ENCODE results near the gene PLP2.

The PLP2 gene

DNA sequence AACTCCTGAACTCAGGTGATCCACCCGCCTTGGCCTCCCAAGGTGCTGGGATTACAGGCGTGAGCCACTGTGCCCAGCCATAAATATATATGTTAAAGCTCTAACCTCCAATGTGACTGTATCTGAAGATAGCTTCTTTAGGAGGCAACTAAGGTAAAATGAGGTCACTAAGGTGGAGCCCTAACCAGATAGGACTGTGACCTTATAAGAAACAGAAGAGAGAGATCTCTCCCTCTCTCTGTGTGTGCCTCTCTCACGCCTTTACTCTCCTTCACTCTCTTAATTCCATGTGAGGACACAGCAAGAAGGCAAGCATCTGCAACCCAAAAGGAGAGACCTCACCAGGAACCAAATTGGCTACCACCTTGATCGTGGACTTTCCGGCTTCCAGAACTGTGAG is 10.1 kb upstream of the PLP2 start:
- peaks cover 0 to 3% (median 0%) of the 10 kb centered on the region in 5 experiments for H3K9me3 ChIP-seq (ENCODE audit: control extremely low read depth in 1 of 5, control insufficient read depth in 4 of 5, insufficient read depth in 2 of 5, low read depth in 1 of 5, low read length in 4 of 5)
- ChIA-PET CTCF (interaction anchor here (0.8 to 1.5 kb wide), 2 partner anchors 13 to 16 kb away, joined by 3 read pairs; no protein-coding TSS in a partner anchor), POLR2A (no interaction called here)
- no peaks in the 10 kb centered on the region for H3K27me3 ChIP-seq (replicated peaks in 2 of 5; ENCODE audit: control insufficient read depth in 4 of 5, insufficient read depth in 5 of 5, low read length in 4 of 5)
- peaks cover 0 to 40% (median 29%) of the 10 kb centered on the region in 4 experiments for H3K4me1 ChIP-seq (ENCODE audit: control extremely low read depth in 1 of 4, control insufficient read depth in 4 of 4, insufficient read depth in 4 of 4, low read length in 3 of 4)
- H3K36me3 ChIP-seq (ENCODE audit: control insufficient read depth in 4 of 4, insufficient read depth in 4 of 4, low read length in 3 of 4) = no peaks in the 10 kb centered on the region
- H3K4me3 ChIP-seq (ENCODE audit: control insufficient read depth in 1 of 7, extremely low read depth in 1 of 7, insufficient read depth in 4 of 7, low read depth in 2 of 7, low read length in 6 of 7) = no peak overlapping the region
- DNase-seq = no peak
- peak overlapping the region in 1 of 2 experiments; percentile 32 for H3K27ac ChIP-seq (ENCODE audit: insufficient read depth in 1 of 2, low read depth in 1 of 2, low read length in 2 of 2, poor library complexity in 1 of 2, severe bottlenecking in 2 of 2)
- 100% methylated on average over 2 of the region's 5 CpGs for WGBS (ENCODE audit: insufficient coverage)

DNA sequence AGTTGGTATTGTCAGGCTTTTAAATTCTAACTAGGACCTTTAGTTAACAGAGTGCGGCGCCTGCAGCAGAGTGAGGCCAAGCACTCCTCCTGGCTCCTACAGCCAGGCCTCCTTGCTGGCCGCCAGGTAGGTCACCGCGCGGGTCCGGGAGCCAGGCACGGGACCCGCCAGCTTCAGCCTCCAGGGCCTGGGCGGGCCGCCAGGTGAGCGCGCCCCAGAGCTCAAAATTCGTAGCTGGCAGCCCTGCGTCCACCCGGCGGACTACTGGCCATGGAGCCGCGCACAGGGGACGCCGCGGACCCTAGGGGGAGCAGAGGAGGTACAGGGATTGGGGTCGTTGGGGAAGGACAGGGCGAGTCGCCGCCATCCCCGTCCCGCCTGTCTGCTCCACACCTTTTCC is 9.1 kb upstream of the PLP2 start, which contains the start of gene MAGIX:
Gene MAGIX (plus strand): TSS at position 139 of the 400 bp plus-strand sequence. CDS start 132 bp downstream, at position 271.
- DNase-seq = no peak
- peak within 1 kb of the TSS in 1 of 2 experiments; percentile 68 for H3K27ac ChIP-seq (ENCODE audit: insufficient read depth in 1 of 2, low read depth in 1 of 2, low read length in 2 of 2, poor library complexity in 1 of 2, severe bottlenecking in 2 of 2)
- H3K27me3 ChIP-seq (replicated peaks in 2 of 5; ENCODE audit: control insufficient read depth in 4 of 5, insufficient read depth in 5 of 5, low read length in 4 of 5) = no peaks in the 10 kb centered on the region
- peaks cover under 1 to 50% (median 35%) of the 10 kb centered on the region in 4 experiments for H3K4me1 ChIP-seq (ENCODE audit: control extremely low read depth in 1 of 4, control insufficient read depth in 4 of 4, insufficient read depth in 4 of 4, low read length in 3 of 4)
- CTCF ChIA-PET = interaction anchor here (1.0 to 1.5 kb wide), 3 partner anchors 15 to 41 kb away, joined by 3 read pairs; no protein-coding TSS in a partner anchor
- peak within 1 kb of the TSS in 5 of 7 experiments; percentile 26 to 69 (median 52) for H3K4me3 ChIP-seq (ENCODE audit: control insufficient read depth in 1 of 7, extremely low read depth in 1 of 7, insufficient read depth in 4 of 7, low read depth in 2 of 7, low read length in 6 of 7)
- no peaks in the 10 kb centered on the region for H3K36me3 ChIP-seq (ENCODE audit: control insufficient read depth in 4 of 4, insufficient read depth in 4 of 4, low read length in 3 of 4)
- POLR2A ChIA-PET = no interaction called here
- peaks cover 0 to 3% (median 0%) of the 10 kb centered on the region in 5 experiments for H3K9me3 ChIP-seq (ENCODE audit: control extremely low read depth in 1 of 5, control insufficient read depth in 4 of 5, insufficient read depth in 2 of 5, low read depth in 1 of 5, low read length in 4 of 5)
- 91% methylated on average over 21 of the region's 28 CpGs for WGBS (ENCODE audit: insufficient coverage)

DNA sequence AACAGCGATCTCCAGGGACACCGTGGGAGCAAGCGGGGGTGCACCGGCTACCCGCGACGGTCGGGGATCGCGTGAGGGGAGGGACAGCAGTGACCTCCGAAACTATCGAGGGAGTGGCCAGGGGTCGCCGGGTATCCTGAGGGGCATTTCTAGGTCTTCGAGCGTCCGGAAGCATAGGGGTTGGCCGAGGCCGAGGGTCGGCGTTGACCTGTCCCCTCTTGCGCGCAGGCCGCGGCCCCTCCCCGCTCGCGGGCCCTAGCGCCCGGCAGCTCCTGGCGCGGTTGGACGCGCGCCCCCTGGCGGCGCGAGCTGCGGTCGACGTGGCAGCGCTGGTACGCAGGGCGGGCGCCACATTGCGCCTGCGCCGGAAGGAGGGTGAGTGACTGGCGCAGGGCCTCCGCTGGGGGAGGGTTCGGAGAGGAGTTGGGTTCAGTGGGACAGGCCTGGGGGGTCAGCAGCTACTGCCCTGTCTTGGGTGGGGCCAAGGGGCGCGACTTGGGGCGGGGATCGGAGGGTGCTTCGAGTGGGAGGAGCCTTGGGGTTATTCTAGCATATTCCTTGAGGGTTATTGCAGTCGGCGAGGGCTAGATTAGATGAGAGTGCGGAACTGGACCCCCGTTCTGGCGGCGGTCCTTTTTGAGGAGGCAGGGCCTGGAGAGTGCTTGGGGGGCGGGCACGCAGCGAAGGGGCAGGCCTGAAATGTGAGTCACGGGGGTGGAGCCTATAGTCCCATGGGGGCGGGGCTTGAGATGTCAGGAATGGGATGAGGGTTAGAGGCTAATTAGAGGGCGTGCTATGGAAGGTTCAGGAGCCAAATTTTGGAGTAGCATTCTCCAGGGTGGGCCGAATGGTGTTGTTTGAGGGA is 7.9 kb upstream of the PLP2 start:
- peaks cover 6 to 58% (median 42%) of the 10 kb centered on the region in 4 experiments for H3K4me1 ChIP-seq (ENCODE audit: control extremely low read depth in 1 of 4, control insufficient read depth in 4 of 4, insufficient read depth in 4 of 4, low read length in 3 of 4)
- DNase-seq = peak; percentile 83 to 92 (median 90)
- H3K27ac ChIP-seq (ENCODE audit: insufficient read depth in 1 of 2, low read depth in 1 of 2, low read length in 2 of 2, poor library complexity in 1 of 2, severe bottlenecking in 2 of 2) = peak overlapping the region in 1 of 2 experiments; percentile 68
- H3K4me3 ChIP-seq (ENCODE audit: control insufficient read depth in 1 of 7, extremely low read depth in 1 of 7, insufficient read depth in 4 of 7, low read depth in 2 of 7, low read length in 6 of 7) = peak overlapping the region in 5 of 7 experiments; percentile 26 to 69 (median 52)
- POLR2A ChIA-PET = interaction anchor here (0.7 to 0.9 kb wide), 2 partner anchors 9 to 89 kb away, joined by 3 to 4 read pairs; no protein-coding TSS in a partner anchor
- CTCF ChIA-PET = interaction anchor here (0.6 to 1.8 kb wide), 7 partner anchors 10 to 41 kb away, joined by 3 to 7 read pairs (median 3); no protein-coding TSS in a partner anchor
- H3K36me3 ChIP-seq (ENCODE audit: control insufficient read depth in 4 of 4, insufficient read depth in 4 of 4, low read length in 3 of 4) = no peaks in the 10 kb centered on the region
- no peaks in the 10 kb centered on the region for H3K27me3 ChIP-seq (replicated peaks in 2 of 5; ENCODE audit: control insufficient read depth in 4 of 5, insufficient read depth in 5 of 5, low read length in 4 of 5)
- WGBS (ENCODE audit: insufficient coverage) = 46% methylated on average over 46 of the region's 69 CpGs
- H3K9me3 ChIP-seq (ENCODE audit: control extremely low read depth in 1 of 5, control insufficient read depth in 4 of 5, insufficient read depth in 2 of 5, low read depth in 1 of 5, low read length in 4 of 5) = peaks cover 0 to 3% (median 0%) of the 10 kb centered on the region in 5 experiments

DNA sequence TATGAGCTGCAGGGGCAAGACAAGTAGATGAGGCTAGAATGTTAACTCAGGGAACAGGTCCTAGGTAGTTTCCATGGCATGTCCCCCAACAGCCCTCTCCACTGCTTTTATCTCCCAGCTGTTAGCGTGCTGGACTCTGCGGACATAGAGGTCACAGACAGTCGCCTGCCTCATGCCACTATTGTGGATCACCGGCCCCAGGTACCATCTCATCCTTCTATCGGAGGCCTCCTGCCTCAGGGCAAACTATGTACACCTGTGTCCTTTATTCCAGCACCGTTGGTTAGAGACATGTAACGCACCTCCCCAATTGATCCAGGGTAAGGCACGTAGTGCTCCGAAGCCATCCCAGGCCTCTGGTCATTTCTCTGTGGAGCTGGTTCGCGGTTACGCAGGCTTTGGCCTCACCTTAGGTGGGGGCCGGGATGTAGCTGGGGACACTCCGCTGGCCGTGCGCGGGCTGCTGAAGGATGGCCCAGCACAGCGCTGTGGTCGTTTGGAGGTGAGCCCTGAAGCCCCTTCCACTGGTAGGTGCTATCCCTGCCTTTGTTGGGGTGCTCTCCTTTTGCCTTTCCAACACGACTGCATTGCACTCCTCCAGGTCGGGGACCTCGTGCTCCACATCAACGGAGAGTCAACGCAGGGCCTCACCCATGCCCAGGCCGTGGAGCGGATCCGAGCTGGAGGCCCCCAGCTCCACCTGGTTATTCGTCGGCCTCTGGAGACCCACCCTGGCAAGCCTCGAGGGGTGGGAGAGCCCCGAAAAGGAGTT is 6.9 kb upstream of the PLP2 start:
- Histone ChIP-seq H3K27me3 (replicated peaks in 2 of 5; ENCODE audit: control insufficient read depth in 4 of 5, insufficient read depth in 5 of 5, low read length in 4 of 5) (no peaks in the 10 kb centered on the region), H3K36me3 (ENCODE audit: control insufficient read depth in 4 of 4, insufficient read depth in 4 of 4, low read length in 3 of 4) (no peaks in the 10 kb centered on the region), H3K27ac (ENCODE audit: insufficient read depth in 1 of 2, low read depth in 1 of 2, low read length in 2 of 2, poor library complexity in 1 of 2, severe bottlenecking in 2 of 2) (peak overlapping the region in 1 of 2 experiments; percentile 92), H3K4me3 (ENCODE audit: control insufficient read depth in 1 of 7, extremely low read depth in 1 of 7, insufficient read depth in 4 of 7, low read depth in 2 of 7, low read length in 6 of 7) (peak overlapping the region in 1 of 7 experiments; percentile 50), H3K9me3 (ENCODE audit: control extremely low read depth in 1 of 5, control insufficient read depth in 4 of 5, insufficient read depth in 2 of 5, low read depth in 1 of 5, low read length in 4 of 5) (peaks cover 0 to 3% (median 0%) of the 10 kb centered on the region in 5 experiments), H3K4me1 (ENCODE audit: control extremely low read depth in 1 of 4, control insufficient read depth in 4 of 4, insufficient read depth in 4 of 4, low read length in 3 of 4) (peaks cover 6 to 66% (median 44%) of the 10 kb centered on the region in 4 experiments)
- CTCF ChIA-PET = interaction anchor here (0.6 to 1.8 kb wide), 8 partner anchors 9 to 32 kb away, joined by 3 to 7 read pairs (median 4); no protein-coding TSS in a partner anchor
- POLR2A ChIA-PET = interaction anchor here (0.7 kb wide), 1 partner anchor 90 kb away, joined by 4 read pairs; no protein-coding TSS in a partner anchor
- WGBS (ENCODE audit: insufficient coverage) = 87% methylated on average over 28 of the region's 31 CpGs
- no peak for DNase-seq

DNA sequence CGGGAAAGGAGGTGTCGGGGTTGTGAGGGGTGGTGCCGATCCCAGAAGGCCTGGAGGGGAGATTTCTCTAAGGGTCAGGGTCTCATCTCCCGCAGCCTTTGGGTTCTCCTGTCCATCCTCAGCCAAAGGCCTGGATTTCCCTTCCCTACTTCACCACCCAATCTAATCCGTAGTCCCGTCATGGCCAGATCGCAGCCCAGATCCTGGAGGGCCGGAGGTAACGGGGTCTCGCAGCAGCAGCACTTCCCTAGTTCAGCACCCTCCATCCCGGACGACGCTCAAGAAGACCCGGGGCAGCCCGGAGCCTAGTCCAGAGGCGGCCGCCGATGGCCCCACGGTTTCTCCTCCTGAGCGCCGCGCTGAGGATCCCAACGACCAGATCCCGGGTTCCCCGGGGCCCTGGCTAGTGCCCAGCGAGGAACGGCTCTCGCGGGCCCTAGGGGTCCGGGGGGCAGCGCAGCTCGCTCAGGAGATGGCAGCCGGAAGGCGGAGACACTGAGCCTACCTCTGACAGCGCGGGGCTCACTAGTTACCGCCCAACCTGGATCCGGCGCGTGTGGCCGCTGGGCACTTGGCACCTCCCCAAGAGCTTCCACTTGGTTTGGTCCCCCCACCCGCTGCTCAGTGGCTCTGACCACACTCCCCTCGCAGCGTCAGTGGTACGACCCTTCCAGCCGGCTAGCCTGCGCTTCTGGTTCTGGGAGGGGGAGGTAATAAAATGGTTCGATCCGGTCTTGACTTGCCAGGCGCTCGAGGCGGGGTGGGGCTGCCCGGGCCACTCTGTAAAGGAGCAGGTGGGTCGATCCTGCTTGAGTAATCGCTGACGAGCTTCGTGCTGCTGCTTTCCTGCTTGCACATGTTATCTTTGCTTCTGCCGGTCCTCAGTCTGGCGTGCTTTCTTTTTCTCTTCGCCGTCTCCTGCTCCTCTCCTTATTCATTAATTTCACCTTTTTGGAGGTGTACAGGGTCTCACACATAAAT is 5.5 kb upstream of the PLP2 start:
- ChIA-PET POLR2A (interaction anchor here (0.6 to 2.1 kb wide), 11 partner anchors 9 to 268 kb away, joined by 3 to 10 read pairs (median 4); partner anchors contain the start of genes GRIPAP1, PQBP1 and TIMM17B), CTCF (interaction anchor here (0.7 to 5.2 kb wide), 10 partner anchors 11 to 85 kb away, joined by 3 to 27 read pairs (median 6); no protein-coding TSS in a partner anchor)
- Histone ChIP-seq H3K36me3 (ENCODE audit: control insufficient read depth in 4 of 4, insufficient read depth in 4 of 4, low read length in 3 of 4) (no peaks in the 10 kb centered on the region), H3K9me3 (ENCODE audit: control extremely low read depth in 1 of 5, control insufficient read depth in 4 of 5, insufficient read depth in 2 of 5, low read depth in 1 of 5, low read length in 4 of 5) (peaks cover 0 to 3% (median 0%) of the 10 kb centered on the region in 5 experiments), H3K27ac (ENCODE audit: insufficient read depth in 1 of 2, low read depth in 1 of 2, low read length in 2 of 2, poor library complexity in 1 of 2, severe bottlenecking in 2 of 2) (peak overlapping the region; percentile 74 to 92), H3K27me3 (replicated peaks in 2 of 5; ENCODE audit: control insufficient read depth in 4 of 5, insufficient read depth in 5 of 5, low read length in 4 of 5) (no peaks in the 10 kb centered on the region), H3K4me1 (ENCODE audit: control extremely low read depth in 1 of 4, control insufficient read depth in 4 of 4, insufficient read depth in 4 of 4, low read length in 3 of 4) (peaks cover 6 to 60% (median 40%) of the 10 kb centered on the region in 4 experiments), H3K4me3 (ENCODE audit: control insufficient read depth in 1 of 7, extremely low read depth in 1 of 7, insufficient read depth in 4 of 7, low read depth in 2 of 7, low read length in 6 of 7) (peak overlapping the region; percentile 25 to 69 (median 51))
- DNase-seq = peak; percentile 85 to 94 (median 91)
- 38% methylated on average over 38 of the region's 61 CpGs for WGBS (ENCODE audit: insufficient coverage)

Data from common myeloid progenitor, CD34-positive (primary cell).